HepG2 (cell line): ENCODE results near the gene AMZ1. TPM values are rescaled to one million over a fixed set of nuclear protein-coding genes. Genes with fewer than 3 reads are reported as not detected.

Source experiments
- CERS6 ChIP-seq: sonication (generic); formaldehyde crosslinking; IDR thresholded peaks from 2 replicates; pipeline ENCODE4 v1.5.0; 2020; ENCODE audit warnings: missing genetic modification reagents
- DZIP1 ChIP-seq: sonication (generic); formaldehyde crosslinking; IDR thresholded peaks from 2 replicates; pipeline ENCODE4 v1.5.0; 2020; ENCODE audit warnings: mild to moderate bottlenecking, missing genetic modification reagents
- KDM4B ChIP-seq: sonication (generic); formaldehyde crosslinking; IDR thresholded peaks from 2 replicates; pipeline ENCODE4 v1.4.0; 2020; ENCODE audit warnings: missing genetic modification reagents
- KDM6A ChIP-seq: IDR thresholded peaks from 2 replicates; pipeline ENCODE4 v1.6.1; 2016; ENCODE audit warnings: low read depth
- MAZ ChIP-seq, 2 experiments: sonication (generic) in 1 of 2; formaldehyde crosslinking in 1 of 2; IDR thresholded peaks; 2 replicates each; pipeline versions ENCODE4 v1.5.0 to v1.6.1; 2012 to 2020; ENCODE audit warnings: low read depth in 2 of 2, mild to moderate bottlenecking in 2 of 2, borderline replicate concordance in 1 of 2, improper control_type of control experiment in 1 of 2, low read length in 1 of 2, missing genetic modification reagents in 1 of 2, moderate library complexity in 1 of 2
- MLXIP ChIP-seq: sonication (generic); formaldehyde crosslinking; IDR thresholded peaks from 2 replicates; pipeline ENCODE4 v1.9.0; 2021; ENCODE audit warnings: missing genetic modification reagents, borderline replicate concordance
- NR2F2 ChIP-seq: IDR thresholded peaks from 2 replicates; pipeline ENCODE4 v1.6.1; 2012; ENCODE audit warnings: low read depth, inconsistent platforms, borderline replicate concordance
- RBM22 ChIP-seq: fragments of 200-400 bp; formaldehyde crosslinking; optimal IDR thresholded peaks from 2 replicates; pipeline ENCODE3; 2017; ENCODE audit warnings: mild to moderate bottlenecking, low read length, moderate library complexity
- SMAD9 ChIP-seq: sonication (generic); formaldehyde crosslinking; IDR thresholded peaks from 2 replicates; pipeline ENCODE4 v1.5.1; 2020; ENCODE audit warnings: mild to moderate bottlenecking, missing genetic modification reagents
- TGIF2 ChIP-seq: IDR thresholded peaks from 2 replicates; pipeline ENCODE4 v1.6.1; 2016; ENCODE audit warnings: control low read depth, missing compliant biosample characterization
- ZBTB10 ChIP-seq: sonication (generic); formaldehyde crosslinking; IDR thresholded peaks from 2 replicates; pipeline ENCODE4 v1.4.0; 2020; ENCODE audit warnings: missing genetic modification reagents, borderline replicate concordance
- ZBTB3 ChIP-seq: sonication (generic); formaldehyde crosslinking; IDR thresholded peaks from 2 replicates; pipeline ENCODE4 v1.4.0; 2020; ENCODE audit warnings: low read depth, mild to moderate bottlenecking, moderate library complexity, missing genetic modification reagents, borderline replicate concordance
- ZKSCAN8 ChIP-seq: IDR thresholded peaks from 2 replicates; pipeline ENCODE4 v1.6.1; 2016; ENCODE audit warnings: borderline replicate concordance, missing genetic modification reagents, missing compliant biosample characterization
- ZNF329 ChIP-seq: sonication (generic); formaldehyde crosslinking; IDR thresholded peaks from 2 replicates; pipeline ENCODE4 v1.9.0; 2021; ENCODE audit warnings: low read depth, mild to moderate bottlenecking, missing genetic modification reagents
- ZNF33B ChIP-seq: sonication (generic); formaldehyde crosslinking; IDR thresholded peaks from 2 replicates; pipeline ENCODE4 v1.5.1; 2020; ENCODE audit warnings: mild to moderate bottlenecking, missing genetic modification reagents
- ZNF460 ChIP-seq: sonication (generic); formaldehyde crosslinking; IDR thresholded peaks from 2 replicates; pipeline ENCODE4 v1.5.1; 2020; ENCODE audit warnings: missing genetic modification reagents, mild to moderate bottlenecking, borderline replicate concordance
- polyA plus RNA-seq, 8 experiments: library from polyadenylated mRNA; depleted of rRNA in 3 of 8; stranded (reverse) in 7 of 8; unstranded in 1 of 8; fragments of >200 nt; fragmentation: Illumina TruSeq in 4 of 8; extraction: Trizol in 4 of 8; gene quantifications; 2 replicates each; pipeline versions ENCODE4 v1.2.1 to v1.2.3, GENCODE V29; 2011 to 2016; ENCODE audit warnings: low read depth in 4 of 8, missing spikeins in 1 of 8, mixed read lengths in 1 of 8; ENCODE audit not compliant: insufficient read depth in 1 of 8
- total RNA-seq, 5 experiments: library from RNA; depleted of rRNA; stranded (reverse); fragments of >200 nt; fragmentation: Illumina TruSeq; extraction: Trizol; gene quantifications; 2 replicates each; pipeline ENCODE4 v1.2.3, GENCODE V29; 2016; ENCODE audit warnings: low read depth in 1 of 5

Gene AMZ1
- total and polyA plus RNA-seq, 2 of the 13 experiments (the other 11 are each of a cell fraction or from before 2014, with no cell fraction given), result 0.03 TPM; not detected in 1

- TF ChIP-seq ZBTB10 (CRISPR knock-in tag) (no peak; the same call in 1 of the 2 replicates), SMAD9 (peak; percentile 73; the same call in 1 of the 2 replicates), KDM4B (CRISPR knock-in tag) (peak; percentile 66; the same call in 1 of the 2 replicates), DZIP1 (CRISPR knock-in tag) (no peak), ZNF33B (CRISPR knock-in tag) (peak; percentile 77; the same call in 1 of the 2 replicates), KDM6A (CRISPR knock-in tag) (peak; percentile 57; the same call in 1 of the 2 replicates), CERS6 (CRISPR knock-in tag) (peak; percentile 71; the same call in 1 of the 2 replicates), ZKSCAN8 (CRISPR knock-in tag) (peak; percentile 27; the same call in 1 of the 2 replicates), ZNF460 (CRISPR knock-in tag) (0 out of 2 replicates have a peak, but pooled peaks have one; percentile 13), MAZ (IDR thresholded peaks at IDR 0.05; ENCODE audit: borderline replicate concordance, low read depth, low read length) (0 out of 2 replicates have a peak, but pooled peaks have one; percentile 30), MAZ (CRISPR knock-in tag; IDR thresholded peaks at IDR 0.05; ENCODE audit: low read depth) (peak; percentile 93), ZNF329 (CRISPR knock-in tag) (peak; percentile 74), MLXIP (CRISPR knock-in tag) (peak; percentile 94), RBM22 (peak; percentile 14), TGIF2 (peak; percentile 86), NR2F2 (peak; percentile 92), ZBTB3 (peak; percentile 92)
Measured at GRCh38 chr7:2663121-2663886, 24.7 kb upstream of the AMZ1 start (continued).
